Measurements from ENCODE around the gene CAPS2. TPM values are rescaled to one million over a fixed set of nuclear protein-coding genes. Genes with fewer than 3 reads are reported as not detected.

The CAPS2 gene
- 2.0 and 2.6 TPM in 2 replicates for total RNA-seq
- 2.4 and 3.7 TPM in 2 replicates for polyA plus RNA-seq

- Histone ChIP-seq H3K27ac (no peak within 1 kb of the TSS), H3K79me2 (no peaks in the 10 kb centered on the region), H3K36me3 (replicated peaks; ENCODE audit: insufficient read depth, low read depth) (no peaks in the 10 kb centered on the region), H3K9me2 (replicated peaks; ENCODE audit: insufficient read depth) (no peaks in the 10 kb centered on the region), H3K4me2 (peak within 1 kb of the TSS; percentile 79), H2AFZ (peak within 1 kb of the TSS; percentile 90), H3K4me1 (ENCODE audit: insufficient read depth) (no peaks in the 10 kb centered on the region), H3K4me3 (peak within 1 kb of the TSS; percentile 53), H4K20me1 (ENCODE audit: insufficient read depth, poor library complexity, severe bottlenecking) (no peaks in the 10 kb centered on the region), H3K9me3 (ENCODE audit: low read depth) (no peaks in the 10 kb centered on the region), H3K27me3 (no peaks in the 10 kb centered on the region)
- TF ChIP-seq EZH2 (IDR thresholded peaks at IDR 0.05; ENCODE audit: borderline replicate concordance) (no peak), EZH2phosphoT487 (IDR thresholded peaks at IDR 0.05; ENCODE audit: low read depth, severe bottlenecking, unreplicated experiment) (no peak), CTCF (IDR thresholded peaks at IDR 0.05; ENCODE audit: poor library complexity) (no peak)
- WGBS (ENCODE audit: low lambda C conversion rate, missing lambda C conversion rate): 4% methylated on average over 40 of the region's 40 CpGs
- DNase-seq (ENCODE audit: low spot score): peak; percentile 89
These were observed at the start of gene CAPS2 for GRCh38 chr12:75329918-75330826. Gene CAPS2, minus strand, starts transcription at chr12:75330324. Its CDS starts 3,826 bp downstream, at chr12:75326498.

GRCh38 chr12:75378354-75378753, 48.2 kb upstream of the CAPS2 start:
- H3K4me1 ChIP-seq (ENCODE audit: insufficient read depth): no peaks in the 10 kb centered on the region
- no peak overlapping the region for H2AFZ ChIP-seq
- H3K27me3 ChIP-seq: no peaks in the 10 kb centered on the region
- no peaks in the 10 kb centered on the region for H3K9me2 ChIP-seq (replicated peaks; ENCODE audit: insufficient read depth)
- no peak for DNase-seq (ENCODE audit: low spot score)
- 92% methylated on average over 1 of the region's 1 CpG for WGBS (ENCODE audit: low lambda C conversion rate, missing lambda C conversion rate)
- no peaks in the 10 kb centered on the region for H3K79me2 ChIP-seq
- no peaks in the 10 kb centered on the region for H3K9me3 ChIP-seq (ENCODE audit: low read depth)
- no peaks in the 10 kb centered on the region for H4K20me1 ChIP-seq (ENCODE audit: insufficient read depth, poor library complexity, severe bottlenecking)
- no peaks in the 10 kb centered on the region for H3K36me3 ChIP-seq (replicated peaks; ENCODE audit: insufficient read depth, low read depth)
- no peak for TF ChIP-seq EZH2 (IDR thresholded peaks at IDR 0.05; ENCODE audit: borderline replicate concordance)
- no peak for TF ChIP-seq EZH2phosphoT487 (IDR thresholded peaks at IDR 0.05; ENCODE audit: low read depth, severe bottlenecking, unreplicated experiment)
- TF ChIP-seq CTCF (IDR thresholded peaks at IDR 0.05; ENCODE audit: poor library complexity): no peak
- H3K4me2 ChIP-seq: no peak overlapping the region
- H3K4me3 ChIP-seq: no peak overlapping the region
- H3K27ac ChIP-seq: no peak overlapping the region

GRCh38 chr12:75374971-75375370, 44.8 kb upstream of the CAPS2 start:
- Histone ChIP-seq H3K4me2 (no peak overlapping the region), H3K27me3 (no peaks in the 10 kb centered on the region), H3K4me1 (ENCODE audit: insufficient read depth) (no peaks in the 10 kb centered on the region), H2AFZ (no peak overlapping the region), H3K27ac (no peak overlapping the region), H4K20me1 (ENCODE audit: insufficient read depth, poor library complexity, severe bottlenecking) (no peaks in the 10 kb centered on the region), H3K79me2 (no peaks in the 10 kb centered on the region), H3K9me3 (ENCODE audit: low read depth) (no peaks in the 10 kb centered on the region), H3K4me3 (no peak overlapping the region), H3K9me2 (replicated peaks; ENCODE audit: insufficient read depth) (no peaks in the 10 kb centered on the region), H3K36me3 (replicated peaks; ENCODE audit: insufficient read depth, low read depth) (no peaks in the 10 kb centered on the region)
- DNase-seq (ENCODE audit: low spot score): no peak
- TF ChIP-seq EZH2 (IDR thresholded peaks at IDR 0.05; ENCODE audit: borderline replicate concordance): no peak
- TF ChIP-seq EZH2phosphoT487 (IDR thresholded peaks at IDR 0.05; ENCODE audit: low read depth, severe bottlenecking, unreplicated experiment): no peak
- no peak for TF ChIP-seq CTCF (IDR thresholded peaks at IDR 0.05; ENCODE audit: poor library complexity)
- WGBS (ENCODE audit: low lambda C conversion rate, missing lambda C conversion rate): 97% methylated on average over 2 of the region's 2 CpGs
